Activated CD8-positive, alpha-beta T cell treated with anti-CD3 and anti-CD28 coated beads, Interleukin-2, amount 10 ng/mL, durations not matched to agents 7 days and 5 days (primary cell): Measurements from ENCODE around the gene LCLAT1. TPM values are rescaled to one million over a fixed set of nuclear protein-coding genes. Genes with fewer than 3 reads are reported as not detected.

Experiments used
- ATAC-seq: fragments of 150-1000 bp; cut with Tn5 transposase; one replicate; pipeline ENCODE4 v1.10.0; 2021; ENCODE audit warnings: moderate library complexity
- CTCF ChIA-PET: fragments of 350-600 bp; sonication (Branson Sonifier 250); formaldehyde crosslinking; loops from one replicate; lab custom pipeline; 2021; ENCODE audit warnings: antibody characterized with exemption; lab: Charles Lee
- POLR2A ChIA-PET: fragments of 350-600 bp; sonication (Branson Sonifier 250); formaldehyde crosslinking; loops from one replicate; lab custom pipeline; 2021; ENCODE audit warnings: antibody characterized with exemption; lab: Charles Lee
- DNase-seq: peaks from one replicate; pipeline ENCODE4 v3.0.0-alpha.2; 2020
- H3K27ac Mint-ChIP-seq: one replicate; pipeline ENCODE4 v1.8.0; 2021; ENCODE audit warnings: mild to moderate bottlenecking, mixed read lengths
- H3K27me3 Mint-ChIP-seq: one replicate; pipeline ENCODE4 v1.8.0; 2021; ENCODE audit warnings: low read depth, mixed read lengths
- H3K36me3 Mint-ChIP-seq: one replicate; pipeline ENCODE4 v1.8.0; 2021; ENCODE audit warnings: low read depth, mixed read lengths
- H3K4me1 Mint-ChIP-seq: one replicate; pipeline ENCODE4 v1.8.0; 2021; ENCODE audit warnings: low read depth, mixed read lengths
- H3K4me3 Mint-ChIP-seq: one replicate; pipeline ENCODE4 v1.8.0; 2021; ENCODE audit warnings: mild to moderate bottlenecking, mixed read lengths
- H3K9me3 Mint-ChIP-seq: one replicate; pipeline ENCODE4 v1.8.0; 2022; ENCODE audit warnings: mixed read lengths; ENCODE audit not compliant: insufficient read depth
- total RNA-seq, 2 experiments: library from RNA; stranded (reverse); gene quantifications; one replicate each; pipeline ENCODE4 v1.2.3, GENCODE V29; 2021

Gene LCLAT1
- total RNA-seq = 10 to 100 TPM; 25.1 to 25.3 TPM

DNA sequence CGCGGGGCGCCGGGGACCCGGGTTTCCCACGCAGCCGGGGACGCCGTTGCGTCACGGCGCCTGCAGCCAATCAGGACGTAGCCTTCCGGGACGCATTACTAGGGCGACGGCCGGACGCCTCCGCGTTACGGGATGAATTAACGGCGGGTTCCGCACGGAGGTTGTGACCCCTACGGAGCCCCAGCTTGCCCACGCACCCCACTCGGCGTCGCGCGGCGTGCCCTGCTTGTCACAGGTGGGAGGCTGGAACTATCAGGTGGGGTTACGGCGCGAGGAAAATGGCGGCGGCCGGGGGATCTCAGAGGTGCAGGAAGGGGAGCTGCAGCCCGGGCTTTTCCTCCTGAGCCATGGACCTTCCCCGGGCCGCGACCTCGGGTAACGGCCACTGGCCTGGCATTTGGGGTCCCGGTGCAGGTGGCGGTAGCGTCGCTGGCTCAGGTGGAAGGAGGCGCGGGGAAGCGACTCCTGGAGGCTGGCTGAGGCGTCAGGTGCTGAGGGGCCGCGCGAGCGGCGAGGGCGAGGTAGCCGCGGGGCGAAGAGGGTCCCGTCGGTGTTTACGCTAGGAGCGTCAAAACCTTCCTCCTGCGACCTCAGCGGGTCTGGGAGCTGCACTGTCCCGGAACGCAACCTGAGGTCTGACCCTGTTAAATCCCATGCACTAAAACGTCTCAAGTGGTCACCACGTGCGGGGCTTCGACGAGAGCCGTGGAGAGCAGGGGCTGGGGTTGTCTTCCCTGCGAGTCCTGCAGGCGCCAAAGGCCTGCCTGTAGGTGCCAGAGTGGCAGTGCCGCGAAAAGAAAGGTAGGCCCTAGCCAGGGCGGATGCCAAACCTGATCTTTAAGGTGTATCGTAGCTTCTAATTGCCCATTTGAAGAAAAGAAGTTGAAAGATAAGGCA, at the start of gene LCLAT1:
Gene LCLAT1, plus strand, starts transcription at position 98 of the 897 bp plus-strand sequence. CDS start 78,345 bp downstream, outside the sequence.
- peak within 1 kb of the TSS; percentile 93 for H3K4me3 Mint-ChIP-seq
- no peaks in the 10 kb centered on the region for H3K9me3 Mint-ChIP-seq
- ATAC-seq (peak; percentile 95), DNase-seq (peak; percentile 86)
- CTCF ChIA-PET = interaction anchor here (0.9 to 4.0 kb wide), 13 partner anchors 9 to 283 kb away, joined by 3 to 22 read pairs (median 4); no protein-coding TSS in a partner anchor
- H3K36me3 Mint-ChIP-seq = peaks cover 23% of the 10 kb centered on the region
- H3K4me1 Mint-ChIP-seq = peaks cover 27% of the 10 kb centered on the region
- POLR2A ChIA-PET = interaction anchor here (0.9 to 4.2 kb wide), 7 partner anchors 26 to 215 kb away, joined by 3 to 24 read pairs (median 4); partner anchors contain the start of gene LBH
- no peaks in the 10 kb centered on the region for H3K27me3 Mint-ChIP-seq
- peak within 1 kb of the TSS; percentile 97 for H3K27ac Mint-ChIP-seq

GRCh38 chr2:30398084-30398873, 48.8 kb upstream of the LCLAT1 start:
- no peaks in the 10 kb centered on the region for H3K9me3 Mint-ChIP-seq
- H3K27ac Mint-ChIP-seq = no peak overlapping the region
- no peaks in the 10 kb centered on the region for H3K4me1 Mint-ChIP-seq
- H3K36me3 Mint-ChIP-seq = no peaks in the 10 kb centered on the region
- H3K27me3 Mint-ChIP-seq = peaks cover 3% of the 10 kb centered on the region
- no peak for ATAC-seq
- no peak overlapping the region for H3K4me3 Mint-ChIP-seq
- DNase-seq = no peak
- ChIA-PET POLR2A (no interaction called here), CTCF (no interaction called here)

GRCh38 chr2:30400151-30400954, 46.7 kb upstream of the LCLAT1 start:
- H3K4me3 Mint-ChIP-seq = no peak overlapping the region
- no peak overlapping the region for H3K27ac Mint-ChIP-seq
- CTCF ChIA-PET = no interaction called here
- H3K27me3 Mint-ChIP-seq = no peaks in the 10 kb centered on the region
- H3K9me3 Mint-ChIP-seq = no peaks in the 10 kb centered on the region
- H3K36me3 Mint-ChIP-seq = no peaks in the 10 kb centered on the region
- H3K4me1 Mint-ChIP-seq = peaks cover 2% of the 10 kb centered on the region
- DNase-seq = no peak
- no peak for ATAC-seq
- POLR2A ChIA-PET = no interaction called here

GRCh38 chr2:30402441-30403182, 44.4 kb upstream of the LCLAT1 start:
- ATAC-seq = no peak
- no peak overlapping the region for H3K4me3 Mint-ChIP-seq
- POLR2A ChIA-PET = no interaction called here

GRCh38 chr2:30403592-30404312, 43.3 kb upstream of the LCLAT1 start:
- Mint-ChIP-seq H3K4me1 (peaks cover 12% of the 10 kb centered on the region), H3K36me3 (no peaks in the 10 kb centered on the region), H3K4me3 (no peak overlapping the region), H3K9me3 (no peaks in the 10 kb centered on the region), H3K27me3 (no peaks in the 10 kb centered on the region), H3K27ac (no peak overlapping the region)
- ChIA-PET POLR2A (no interaction called here), CTCF (interaction anchor here (1.2 kb wide), 1 partner anchor 308 kb away, joined by 3 read pairs; no protein-coding TSS in a partner anchor)
- no peak for DNase-seq
- no peak for ATAC-seq

More at GRCh38 chr2:30402441-30403182, 44.4 kb upstream of the LCLAT1 start:
- Mint-ChIP-seq H3K27me3 (no peaks in the 10 kb centered on the region), H3K36me3 (no peaks in the 10 kb centered on the region), H3K27ac (no peak overlapping the region), H3K9me3 (no peaks in the 10 kb centered on the region), H3K4me1 (peaks cover 3% of the 10 kb centered on the region)
- DNase-seq = no peak
- CTCF ChIA-PET = interaction anchor here (1.2 kb wide), 1 partner anchor 309 kb away, joined by 3 read pairs; no protein-coding TSS in a partner anchor

- H3K36me3 Mint-ChIP-seq = no peaks in the 10 kb centered on the region
- H3K27ac Mint-ChIP-seq = no peak overlapping the region
- ATAC-seq = no peak
- POLR2A ChIA-PET = no interaction called here
- H3K4me3 Mint-ChIP-seq = no peak overlapping the region
- no peaks in the 10 kb centered on the region for H3K9me3 Mint-ChIP-seq
- H3K4me1 Mint-ChIP-seq = peaks cover 20% of the 10 kb centered on the region
- CTCF ChIA-PET = interaction anchor here (0.9 kb wide), 1 partner anchor 68 kb away, joined by 3 read pairs; no protein-coding TSS in a partner anchor
- H3K27me3 Mint-ChIP-seq = no peaks in the 10 kb centered on the region
- DNase-seq = no peak
Measured at GRCh38 chr2:30404319-30405259, 42.5 kb upstream of the LCLAT1 start.

DNA sequence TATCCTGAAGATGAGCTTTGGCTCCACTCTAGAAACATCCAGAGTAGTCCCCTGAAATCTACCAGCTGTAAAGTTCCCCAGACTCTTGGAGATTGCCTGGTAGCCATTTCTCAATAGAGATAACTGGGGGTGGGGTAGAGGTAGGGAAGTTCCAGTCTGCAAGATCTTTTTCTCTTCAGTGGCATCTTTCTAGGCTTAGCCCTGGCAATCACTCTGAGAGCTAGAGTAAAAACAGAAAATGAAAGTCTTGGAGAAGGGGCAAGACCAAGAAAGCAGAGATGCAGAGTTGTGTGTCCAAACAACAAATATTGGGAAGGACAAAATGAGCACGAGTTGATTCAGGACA, 41.8 kb upstream of the LCLAT1 start:
- H3K4me1 Mint-ChIP-seq = peaks cover 25% of the 10 kb centered on the region
- CTCF ChIA-PET = interaction anchor here (0.9 kb wide), 1 partner anchor 69 kb away, joined by 3 read pairs; no protein-coding TSS in a partner anchor
- ATAC-seq = no peak
- H3K27me3 Mint-ChIP-seq = no peaks in the 10 kb centered on the region
- no peaks in the 10 kb centered on the region for H3K9me3 Mint-ChIP-seq
- no peak for DNase-seq
- H3K36me3 Mint-ChIP-seq = no peaks in the 10 kb centered on the region
- no peak overlapping the region for H3K27ac Mint-ChIP-seq
- no peak overlapping the region for H3K4me3 Mint-ChIP-seq
- POLR2A ChIA-PET = interaction anchor here (0.8 kb wide), 1 partner anchor 16 kb away, joined by 3 read pairs; no protein-coding TSS in a partner anchor

DNA sequence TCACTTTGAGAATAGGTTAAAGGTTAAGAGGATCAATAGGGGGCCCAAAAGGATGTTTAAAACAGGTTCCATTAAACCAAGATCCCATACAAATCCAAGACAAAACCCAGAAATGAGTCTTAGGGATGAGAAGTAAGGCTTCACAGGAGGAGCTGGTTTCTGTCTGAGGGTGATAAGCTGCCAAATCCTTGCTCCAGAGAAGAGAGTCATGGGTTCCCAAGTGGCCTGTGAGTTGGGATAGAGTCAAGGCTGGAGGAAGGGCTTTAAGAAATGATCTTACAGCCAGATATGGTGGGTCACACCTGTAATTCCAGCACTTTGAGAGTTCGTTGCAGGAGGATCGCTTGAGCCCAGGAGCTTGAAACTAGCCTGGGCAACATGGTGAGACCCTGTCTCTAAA, 40.2 kb upstream of the LCLAT1 start:
- Mint-ChIP-seq H3K36me3 (no peaks in the 10 kb centered on the region), H3K27me3 (no peaks in the 10 kb centered on the region), H3K4me3 (no peak overlapping the region), H3K9me3 (no peaks in the 10 kb centered on the region), H3K4me1 (peaks cover 33% of the 10 kb centered on the region), H3K27ac (no peak overlapping the region)
- DNase-seq (no peak), ATAC-seq (no peak)
- ChIA-PET POLR2A (interaction anchor here (0.6 kb wide), 1 partner anchor 179 kb away, joined by 3 read pairs; no protein-coding TSS in a partner anchor), CTCF (interaction anchor here (1.4 kb wide), 1 partner anchor 305 kb away, joined by 4 read pairs; no protein-coding TSS in a partner anchor)

GRCh38 chr2:30408961-30409387, 38.1 kb upstream of the LCLAT1 start:
- DNase-seq (no peak), ATAC-seq (peak; percentile 27)
- Mint-ChIP-seq H3K4me1 (peaks cover 33% of the 10 kb centered on the region), H3K27me3 (no peaks in the 10 kb centered on the region), H3K27ac (no peak overlapping the region), H3K36me3 (no peaks in the 10 kb centered on the region), H3K9me3 (no peaks in the 10 kb centered on the region), H3K4me3 (no peak overlapping the region)
- ChIA-PET CTCF (interaction anchor here (1.2 kb wide), 1 partner anchor 74 kb away, joined by 3 read pairs; no protein-coding TSS in a partner anchor), POLR2A (no interaction called here)
